ENCODE measurements around the gene SLIT3.

The SLIT3 gene

GRCh38 chr5:169049712-169050111 lies 251.2 kb downstream of the SLIT3 start:
- Mint-ChIP-seq H3K27ac (peak overlapping the region; percentile 80), H3K9me3 (no peaks in the 10 kb centered on the region)
- no peak for DNase-seq

GRCh38 chr5:169048181-169049125 lies 252.5 kb downstream of the SLIT3 start:
- TF ChIP-seq CTCF (IDR thresholded peaks at IDR 0.05), result no peak
- H3K9me3 Mint-ChIP-seq, result no peaks in the 10 kb centered on the region
- peak overlapping the region; percentile 10 for H3K4me3 Mint-ChIP-seq
- H3K27ac Mint-ChIP-seq, result no peak overlapping the region
- H3K36me3 Mint-ChIP-seq (ENCODE audit: low read depth), result no peaks in the 10 kb centered on the region
- H3K27me3 Mint-ChIP-seq (ENCODE audit: low read depth, poor library complexity), result peaks cover 3% of the 10 kb centered on the region
- H3K4me1 Mint-ChIP-seq, result no peaks in the 10 kb centered on the region
- no peak for DNase-seq

More at GRCh38 chr5:169049712-169050111, 251.2 kb downstream of the SLIT3 start:
- Mint-ChIP-seq H3K4me1 (peaks cover 8% of the 10 kb centered on the region), H3K4me3 (peak overlapping the region; percentile 0), H3K36me3 (ENCODE audit: low read depth) (no peaks in the 10 kb centered on the region), H3K27me3 (ENCODE audit: low read depth, poor library complexity) (peaks cover 3% of the 10 kb centered on the region)
- TF ChIP-seq CTCF (IDR thresholded peaks at IDR 0.05), result no peak

- no peak overlapping the region for H3K4me3 Mint-ChIP-seq
- no peak for TF ChIP-seq CTCF (IDR thresholded peaks at IDR 0.05)
- H3K27ac Mint-ChIP-seq, result no peak overlapping the region
- H3K27me3 Mint-ChIP-seq (ENCODE audit: low read depth, poor library complexity), result peaks cover 7% of the 10 kb centered on the region
- H3K9me3 Mint-ChIP-seq, result peaks cover 4% of the 10 kb centered on the region
- no peaks in the 10 kb centered on the region for H3K36me3 Mint-ChIP-seq (ENCODE audit: low read depth)
- DNase-seq, result no peak
- peaks cover 5% of the 10 kb centered on the region for H3K4me1 Mint-ChIP-seq
Observed at GRCh38 chr5:169044962-169045361, 256.0 kb downstream of the SLIT3 start.

GRCh38 chr5:169041180-169041579 lies 259.8 kb downstream of the SLIT3 start:
- no peak overlapping the region for H3K27ac Mint-ChIP-seq
- peaks cover 7% of the 10 kb centered on the region for H3K27me3 Mint-ChIP-seq (ENCODE audit: low read depth, poor library complexity)
- TF ChIP-seq CTCF (IDR thresholded peaks at IDR 0.05), result no peak
- H3K4me3 Mint-ChIP-seq, result no peak overlapping the region
- H3K4me1 Mint-ChIP-seq, result peaks cover 39% of the 10 kb centered on the region
- H3K9me3 Mint-ChIP-seq, result peaks cover 4% of the 10 kb centered on the region
- DNase-seq, result no peak
- no peaks in the 10 kb centered on the region for H3K36me3 Mint-ChIP-seq (ENCODE audit: low read depth)

- H3K4me1 Mint-ChIP-seq, result peaks cover 52% of the 10 kb centered on the region
- TF ChIP-seq CTCF (IDR thresholded peaks at IDR 0.05), result no peak
- peaks cover 7% of the 10 kb centered on the region for H3K27me3 Mint-ChIP-seq (ENCODE audit: low read depth, poor library complexity)
- DNase-seq, result no peak
- H3K4me3 Mint-ChIP-seq, result no peak overlapping the region
- peaks cover 4% of the 10 kb centered on the region for H3K9me3 Mint-ChIP-seq
- H3K27ac Mint-ChIP-seq, result no peak overlapping the region
- no peaks in the 10 kb centered on the region for H3K36me3 Mint-ChIP-seq (ENCODE audit: low read depth)
Observed at GRCh38 chr5:169039592-169039991, 261.3 kb downstream of the SLIT3 start.

Data from nephron progenitor cell (in vitro differentiated cells).